HG03175 (cell line): Measurements from ENCODE around the gene ZFP92.
"Not testable (repeated sequence)": the region's sequence is repeated elsewhere in the genome, so short reads cannot be mapped to it uniquely, and the experiment has no call there.

Experiments
- ATAC-seq: cut with Tn5 transposase; IDR thresholded peaks from one replicate; pipeline ENCODE4 v1.9.1; 2021; ENCODE audit warnings: mild to moderate bottlenecking, moderate library complexity; ENCODE audit not compliant: unreplicated experiment

ZFP92 gene

GRCh38 chrX:153411255-153411987, at the start of gene ZFP92:
Gene ZFP92, plus strand, starts transcription at chrX:153411472. Its CDS starts 6,851 bp downstream, at chrX:153418323.
- peak; percentile 69 for ATAC-seq

- ATAC-seq: no peak
Observed at GRCh38 chrX:153361781-153362397, 49.4 kb upstream of the ZFP92 start.

GRCh38 chrX:153365670-153366069, 45.6 kb upstream of the ZFP92 start:
- ATAC-seq: no peak

- no peak for ATAC-seq
Observed at GRCh38 chrX:153366119-153366518, 45.2 kb upstream of the ZFP92 start.

- no peak for ATAC-seq
Observed at GRCh38 chrX:153366878-153367538, 44.3 kb upstream of the ZFP92 start.

- ATAC-seq: no peak
Observed at GRCh38 chrX:153370293-153371055, 40.8 kb upstream of the ZFP92 start.

GRCh38 chrX:153371256-153371655, 40.0 kb upstream of the ZFP92 start:
- no peak for ATAC-seq

GRCh38 chrX:153372949-153373348, 38.3 kb upstream of the ZFP92 start:
- no peak for ATAC-seq

GRCh38 chrX:153374426-153374825, 36.8 kb upstream of the ZFP92 start:
- ATAC-seq: no peak

GRCh38 chrX:153375571-153375970, 35.7 kb upstream of the ZFP92 start:
- ATAC-seq: no peak

GRCh38 chrX:153377727-153378126, 33.5 kb upstream of the ZFP92 start:
- no peak for ATAC-seq

GRCh38 chrX:153378607-153379006, 32.7 kb upstream of the ZFP92 start:
- no peak for ATAC-seq

- ATAC-seq: no peak
Observed at GRCh38 chrX:153379508-153379907, 31.8 kb upstream of the ZFP92 start.

GRCh38 chrX:153379971-153380581, 31.2 kb upstream of the ZFP92 start:
- ATAC-seq: no peak

GRCh38 chrX:153380691-153381090, 30.6 kb upstream of the ZFP92 start:
- no peak for ATAC-seq

- ATAC-seq: no peak
Observed at GRCh38 chrX:153381684-153382532, 29.4 kb upstream of the ZFP92 start.

GRCh38 chrX:153382563-153383482, 28.4 kb upstream of the ZFP92 start:
- ATAC-seq: no peak

GRCh38 chrX:153384390-153384789, 26.9 kb upstream of the ZFP92 start:
- no peak for ATAC-seq

- not testable (repeated sequence) for ATAC-seq
Observed at GRCh38 chrX:153384973-153385372, 26.3 kb upstream of the ZFP92 start.
